GM19452 (cell line): ENCODE results near the gene TXNDC8.
A peak's percentile ranks its signal among the peaks of the same experiment; 100 is the strongest.

ENCODE experiments used
- ATAC-seq: cut with Tn5 transposase; IDR thresholded peaks from one replicate; pipeline ENCODE4 v1.9.1; 2021; ENCODE audit not compliant: unreplicated experiment

The TXNDC8 gene

GRCh38 chr9:110282739-110283081 lies 55.0 kb downstream of the TXNDC8 start:
- ATAC-seq = no peak

DNA sequence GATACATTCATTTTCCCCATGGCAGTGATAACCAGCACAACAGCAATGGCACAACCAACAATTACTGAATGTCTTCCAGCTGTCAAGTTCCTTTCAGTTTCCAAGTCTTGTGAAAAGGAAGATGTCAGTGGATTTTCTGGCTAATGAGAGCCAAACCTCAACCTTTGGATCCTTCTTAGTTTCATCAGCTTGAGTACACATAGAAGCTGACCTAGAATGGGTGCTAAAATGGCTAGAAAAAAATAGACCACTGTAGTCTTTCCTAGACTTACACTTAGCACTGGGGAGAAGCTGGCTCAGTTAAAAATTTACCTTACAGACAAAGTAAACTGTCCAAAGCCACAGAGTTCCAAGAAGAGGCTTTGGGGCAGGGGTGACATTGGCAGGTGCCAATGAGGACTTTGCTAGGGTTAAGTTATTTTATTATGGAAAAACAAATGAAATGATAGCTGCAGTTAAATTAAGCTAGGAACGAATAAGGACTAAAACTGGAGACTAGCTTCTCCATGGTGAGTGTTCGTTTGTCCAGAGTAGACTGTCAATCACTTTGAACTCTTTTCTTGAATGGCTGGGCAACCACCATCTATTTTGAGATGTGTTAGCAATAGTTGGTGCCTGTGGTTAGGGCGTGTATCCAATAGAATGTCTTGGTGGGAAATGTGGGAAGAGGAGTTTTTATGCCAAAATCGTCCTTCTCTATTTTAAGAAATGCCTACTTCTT lies 55.5 kb downstream of the TXNDC8 start:
- no peak for ATAC-seq

GRCh38 chr9:110278080-110278707 lies 59.5 kb downstream of the TXNDC8 start:
- no peak for ATAC-seq

GRCh38 chr9:110276781-110277180 lies 60.9 kb downstream of the TXNDC8 start:
- ATAC-seq = no peak

GRCh38 chr9:110270211-110270995 lies 67.3 kb downstream of the TXNDC8 start:
- no peak for ATAC-seq

- ATAC-seq = no peak
Measured at GRCh38 chr9:110266795-110267194, 70.9 kb downstream of the TXNDC8 start.

- no peak for ATAC-seq
Measured at GRCh38 chr9:110261632-110262031, 76.0 kb downstream of the TXNDC8 start.

GRCh38 chr9:110260911-110261310 lies 76.8 kb downstream of the TXNDC8 start:
- no peak for ATAC-seq

DNA sequence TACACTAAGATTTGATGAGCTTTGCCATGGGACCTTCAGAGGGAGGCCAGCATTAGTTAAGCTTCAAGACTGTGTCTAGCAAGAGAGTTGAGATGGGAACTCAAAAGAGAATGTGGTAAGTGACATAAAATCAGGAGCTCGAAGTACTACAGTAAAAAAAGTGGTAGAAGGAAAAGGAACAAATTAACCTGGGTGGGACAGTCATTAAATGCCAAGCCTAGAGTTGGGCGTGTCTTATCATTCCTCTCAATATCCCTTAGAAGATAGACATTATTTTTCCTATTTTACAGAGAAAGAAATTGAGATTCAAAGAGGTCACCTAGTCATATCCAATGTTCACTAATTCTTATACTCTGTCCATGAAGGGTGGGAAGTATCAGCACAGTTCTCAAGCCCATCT lies 78.1 kb downstream of the TXNDC8 start:
- no peak for ATAC-seq

GRCh38 chr9:110258690-110259091 lies 79.0 kb downstream of the TXNDC8 start:
- no peak for ATAC-seq

DNA sequence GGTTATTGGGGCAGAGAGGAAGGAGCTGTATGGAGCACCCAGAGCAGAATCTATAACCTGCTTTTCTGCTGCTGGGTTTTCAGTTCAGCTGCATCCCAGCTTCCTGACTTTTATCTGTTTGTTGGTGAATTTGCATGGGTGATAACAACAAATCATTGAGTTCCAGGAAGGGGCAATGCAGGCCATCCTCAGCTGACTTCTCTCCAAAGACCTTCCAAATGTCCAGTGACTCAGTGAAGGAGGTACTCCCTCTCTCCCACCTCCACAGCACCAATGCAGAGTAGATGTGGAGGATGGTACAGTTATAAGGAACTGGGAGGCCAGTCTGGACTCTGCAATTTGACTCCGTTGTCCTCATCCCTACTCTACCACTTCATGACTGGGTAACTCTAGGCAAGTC lies 79.7 kb downstream of the TXNDC8 start:
- no peak for ATAC-seq

GRCh38 chr9:110257097-110257841 lies 80.4 kb downstream of the TXNDC8 start:
- peak; percentile 1 for ATAC-seq

- ATAC-seq = peak; percentile 73
Measured at GRCh38 chr9:110256380-110257096, 81.1 kb downstream of the TXNDC8 start, which contains the start of gene TXN. Gene TXN (minus strand): TSS chr9:110256507. CDS start chr9:110256435, 72 bp downstream.

DNA sequence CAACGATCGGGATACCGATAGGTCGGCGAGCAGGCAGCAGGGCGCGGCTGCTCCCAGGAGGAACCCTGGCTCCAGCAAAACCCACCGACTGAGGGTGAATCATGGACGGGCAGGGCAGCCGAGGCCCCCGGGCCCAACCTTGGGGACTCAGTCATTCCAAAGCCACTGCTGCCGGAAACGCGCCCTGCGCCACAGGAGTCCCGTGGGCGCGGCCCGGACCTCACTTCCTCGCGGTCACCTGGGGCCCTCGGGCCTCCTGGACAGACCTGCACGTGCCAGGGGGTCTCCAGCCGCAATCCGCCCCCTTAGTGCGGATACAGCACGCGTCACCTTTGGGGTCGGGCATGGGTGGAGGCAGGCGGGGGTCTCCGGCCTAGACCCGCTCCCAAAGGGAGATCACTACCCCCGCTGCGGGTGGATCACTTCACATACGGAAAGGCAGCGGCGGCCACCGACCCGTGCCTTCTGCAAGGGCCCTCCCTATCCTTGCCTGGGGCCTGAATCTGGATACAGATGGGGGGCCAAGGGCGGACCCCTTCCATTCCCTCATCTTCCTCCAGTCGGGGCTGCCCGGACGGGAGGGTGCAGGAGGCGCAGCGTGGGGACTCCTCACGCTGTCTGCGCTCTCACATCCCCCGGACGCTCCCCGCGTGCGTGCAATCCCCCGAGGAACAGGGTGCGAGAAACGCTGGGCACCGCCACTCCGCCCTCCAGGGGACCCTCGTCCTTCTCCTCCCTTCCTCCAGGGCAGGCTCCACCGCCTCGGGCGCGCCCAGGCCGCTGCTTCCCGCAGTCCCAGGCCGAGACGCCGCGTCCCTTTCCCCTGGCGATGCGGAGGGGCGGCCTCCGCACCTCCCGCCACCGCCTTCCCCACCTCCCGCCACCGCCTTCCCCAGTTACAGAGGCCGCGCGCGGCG lies 81.9 kb downstream of the TXNDC8 start:
- ATAC-seq = peak; percentile 20

DNA sequence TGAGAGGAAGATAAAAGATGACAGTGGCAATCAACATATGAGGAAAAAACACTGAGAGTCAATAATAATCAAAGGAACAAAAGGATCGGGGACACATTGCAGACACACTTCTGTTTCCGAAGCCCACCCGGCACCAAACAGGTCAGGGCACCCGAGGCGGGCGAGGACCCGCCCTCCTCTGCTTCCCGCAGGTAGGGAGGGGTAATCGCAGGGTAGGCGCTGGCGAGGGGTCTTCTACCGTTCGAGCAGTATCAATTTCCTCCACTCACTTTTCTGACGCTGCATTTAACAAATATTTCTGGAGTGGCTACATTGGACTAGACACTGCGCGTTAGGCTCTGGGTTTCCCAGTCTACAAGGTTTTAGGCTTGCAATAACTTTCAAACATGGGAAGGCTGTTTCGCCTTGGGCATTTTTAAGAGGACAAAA lies 82.6 kb downstream of the TXNDC8 start:
- no peak for ATAC-seq

DNA sequence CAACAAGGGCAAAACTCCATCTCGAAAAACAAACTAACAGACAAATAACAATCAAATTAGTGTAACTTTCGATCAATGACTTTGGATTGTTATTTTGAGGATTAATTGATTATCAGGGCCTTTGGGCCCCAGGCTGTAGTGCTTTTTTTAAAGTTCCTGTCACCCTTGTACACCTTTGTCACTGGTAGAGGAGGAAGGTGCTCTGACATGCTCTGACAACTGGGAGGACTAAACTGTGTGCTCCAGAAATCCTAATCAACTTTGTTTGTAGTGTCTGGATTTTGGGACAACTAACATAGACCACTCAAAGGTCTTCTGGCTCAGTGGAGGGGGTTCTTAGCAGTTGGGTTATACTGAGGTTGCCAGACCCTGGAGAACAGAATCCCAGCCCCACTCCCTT lies 83.2 kb downstream of the TXNDC8 start:
- no peak for ATAC-seq
